ENCODE measurements around the gene HCN1.

The HCN1 gene

DNA sequence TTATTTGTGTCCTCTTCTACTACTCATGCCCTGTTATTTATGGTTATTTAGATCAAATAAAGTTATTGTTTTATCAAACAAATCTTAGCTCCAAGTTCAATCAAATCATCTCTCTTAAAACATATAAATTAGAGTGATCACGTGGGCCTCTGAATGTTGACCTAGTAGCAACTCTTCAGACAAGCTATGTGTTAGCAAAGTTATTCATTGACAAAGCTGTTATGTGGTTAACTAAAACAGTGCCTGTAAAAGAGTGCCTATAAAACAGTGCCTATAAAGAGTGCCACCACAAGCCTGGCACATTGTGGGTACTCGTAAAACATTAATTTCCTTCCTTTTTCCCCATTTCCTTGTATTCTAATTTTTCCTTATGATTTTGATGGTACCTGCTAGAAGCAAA, 421.9 kb downstream of the HCN1 start:
- DNase-seq, result no peak

DNA sequence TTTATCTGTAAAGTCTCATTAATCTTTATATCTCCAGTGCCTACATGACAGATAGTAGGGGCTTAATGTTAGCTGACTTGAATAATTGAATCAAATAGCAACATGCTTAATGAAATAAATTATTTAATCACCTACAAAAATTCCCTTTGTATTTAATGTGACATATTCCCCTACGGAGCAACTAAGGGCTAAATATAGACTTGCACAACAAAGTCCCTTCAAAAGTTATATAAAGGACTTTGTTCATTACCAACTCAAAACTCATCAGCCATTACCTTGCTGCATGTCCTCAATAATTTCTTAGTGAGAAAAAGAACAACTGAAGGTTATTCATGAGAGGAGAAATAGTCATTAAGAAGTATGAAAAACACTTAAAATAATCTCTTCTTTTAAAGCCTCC, 424.6 kb downstream of the HCN1 start:
- no peak for DNase-seq

DNA sequence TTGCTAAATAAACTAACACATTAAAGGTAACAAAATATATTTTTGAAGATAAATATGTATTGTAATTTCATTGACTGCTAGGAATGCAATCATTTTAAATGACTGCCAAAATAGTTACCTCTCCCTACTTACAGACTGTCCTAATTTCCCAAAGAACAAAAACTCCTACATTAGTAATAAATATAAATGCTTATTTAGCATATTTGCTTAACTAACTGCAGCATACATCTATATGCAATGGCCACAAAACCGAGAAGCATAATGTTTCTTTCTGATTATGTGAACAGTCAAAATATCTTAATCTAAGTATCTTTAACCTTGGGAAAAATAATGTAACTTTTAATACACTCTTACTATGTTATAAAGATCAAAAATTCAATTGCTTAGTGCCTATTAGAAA, 431.7 kb downstream of the HCN1 start:
- DNase-seq, result no peak

DNA sequence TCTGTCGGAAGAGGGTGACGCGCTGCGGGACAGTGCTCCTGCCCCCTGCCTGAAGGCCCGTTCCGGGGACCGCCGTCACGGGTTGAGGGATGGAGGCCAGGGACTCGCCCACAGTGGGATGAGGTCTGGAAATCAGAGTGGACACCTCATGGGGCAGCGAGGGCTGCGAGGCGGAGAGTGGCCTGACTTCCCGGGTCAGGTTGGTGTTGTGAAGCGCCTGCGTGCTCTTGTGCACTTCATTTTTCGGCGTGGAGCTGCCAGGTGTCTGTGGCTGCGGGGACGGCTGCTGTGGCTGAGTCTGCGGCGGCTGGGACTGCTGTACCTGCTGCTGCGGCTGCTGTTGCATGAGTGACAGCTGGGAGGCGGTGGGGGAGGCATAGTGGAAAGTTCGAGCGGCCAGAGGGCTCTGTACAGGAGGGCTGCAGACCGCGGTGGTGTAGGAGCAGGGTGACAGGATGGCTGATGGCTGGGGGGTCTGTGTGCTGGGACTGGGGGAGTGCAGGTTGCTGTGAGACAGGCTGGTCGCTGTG, 434.1 kb downstream of the HCN1 start:
- no peak for DNase-seq

DNA sequence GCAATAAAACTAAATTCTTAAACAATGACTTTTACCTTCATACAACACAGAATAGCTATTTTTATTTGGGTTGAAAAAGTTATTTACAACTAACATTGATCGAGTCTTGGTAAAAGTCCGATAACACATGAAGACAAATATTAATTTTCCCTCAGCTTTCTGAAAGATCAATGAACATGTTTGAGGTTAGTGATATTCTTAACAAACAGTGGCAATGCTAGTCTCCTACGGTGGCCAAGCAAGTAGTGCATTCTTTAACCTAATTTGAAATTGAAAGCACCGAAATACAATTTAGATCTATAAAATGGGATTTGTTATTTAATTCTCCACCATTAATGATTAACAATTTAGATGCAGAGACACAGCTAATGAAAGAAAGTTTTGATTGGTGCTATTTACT, 435.1 kb downstream of the HCN1 start:
- DNase-seq, result no peak

DNA sequence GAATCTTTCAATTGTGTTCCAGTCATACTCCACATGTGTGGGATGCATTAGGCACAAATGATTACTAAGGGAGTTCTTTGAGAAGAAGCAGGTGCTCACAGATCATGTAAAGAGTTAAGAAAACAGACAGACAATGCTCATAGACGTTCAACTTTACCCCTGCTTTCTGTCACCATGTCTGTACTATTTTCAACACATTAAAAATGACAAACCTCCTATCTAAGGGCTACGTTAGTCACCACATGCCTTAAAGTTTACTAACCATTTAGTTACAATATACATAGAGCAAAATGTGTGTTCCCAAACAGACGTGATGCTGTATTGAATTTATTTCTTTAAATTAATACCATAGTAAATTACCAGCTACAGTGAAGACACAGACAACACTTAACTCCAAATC, 435.9 kb downstream of the HCN1 start:
- no peak for DNase-seq

DNA sequence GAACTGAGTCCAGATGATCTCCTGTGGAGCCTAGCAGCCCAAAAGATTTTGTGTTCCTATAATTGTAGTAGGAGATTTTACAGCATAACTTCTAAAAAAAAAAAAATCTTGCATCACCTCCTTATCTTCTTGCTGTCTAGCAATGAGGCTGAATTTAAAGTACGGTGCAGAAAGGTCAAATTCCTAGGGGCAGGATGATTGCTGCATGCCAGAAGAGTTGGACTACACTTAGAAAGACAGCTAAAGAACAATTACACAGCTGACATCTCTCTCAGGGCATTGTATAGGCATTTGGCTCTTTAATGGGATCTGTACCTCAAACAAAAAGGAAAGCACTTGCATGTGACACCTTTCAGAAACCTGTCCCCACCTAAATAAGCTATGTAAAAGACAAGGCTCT, 443.2 kb downstream of the HCN1 start:
- DNase-seq, result no peak

DNA sequence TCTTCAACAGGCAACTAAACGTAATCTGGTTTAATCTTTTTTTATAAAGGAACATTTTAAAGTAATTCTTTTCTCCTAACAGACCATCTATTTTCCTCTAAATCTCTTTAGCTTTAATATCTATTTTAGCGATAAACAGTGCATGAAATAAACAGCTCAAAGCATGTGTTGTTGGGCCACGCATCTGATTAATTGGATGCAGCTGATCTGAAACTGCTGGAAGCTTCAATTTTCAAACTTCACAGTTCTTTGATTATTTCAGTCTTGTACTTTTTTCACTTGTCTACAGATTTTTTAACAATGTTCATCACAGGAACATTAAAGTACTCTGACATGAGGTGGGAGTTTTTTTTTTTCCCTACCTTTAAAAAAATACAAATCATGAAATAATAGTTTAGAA, 443.6 kb downstream of the HCN1 start:
- DNase-seq, result no peak

DNA sequence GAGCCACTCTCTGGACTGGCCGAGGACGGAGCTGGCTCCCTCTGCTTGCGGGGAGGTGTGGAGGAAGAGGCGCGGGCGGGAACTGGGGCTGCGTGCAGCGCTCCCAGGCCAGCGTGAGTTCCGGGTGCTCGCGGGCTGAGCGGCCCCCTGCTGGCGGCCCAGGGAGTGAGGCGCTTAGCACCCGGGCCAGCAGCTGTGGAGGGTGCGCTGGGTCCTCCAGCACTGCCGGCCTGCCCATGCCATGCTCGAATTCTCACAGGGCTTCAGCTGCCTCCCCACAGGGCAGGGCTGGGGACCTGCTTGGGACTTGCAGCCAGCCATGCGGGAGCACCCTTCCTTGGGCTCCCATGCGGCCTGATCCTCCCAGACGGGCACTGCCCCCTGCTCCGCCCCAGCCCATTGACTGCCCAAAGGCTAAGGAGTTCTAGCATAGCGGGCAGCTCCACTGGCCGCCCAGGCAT, 470.6 kb downstream of the HCN1 start:
- no peak for DNase-seq

DNA sequence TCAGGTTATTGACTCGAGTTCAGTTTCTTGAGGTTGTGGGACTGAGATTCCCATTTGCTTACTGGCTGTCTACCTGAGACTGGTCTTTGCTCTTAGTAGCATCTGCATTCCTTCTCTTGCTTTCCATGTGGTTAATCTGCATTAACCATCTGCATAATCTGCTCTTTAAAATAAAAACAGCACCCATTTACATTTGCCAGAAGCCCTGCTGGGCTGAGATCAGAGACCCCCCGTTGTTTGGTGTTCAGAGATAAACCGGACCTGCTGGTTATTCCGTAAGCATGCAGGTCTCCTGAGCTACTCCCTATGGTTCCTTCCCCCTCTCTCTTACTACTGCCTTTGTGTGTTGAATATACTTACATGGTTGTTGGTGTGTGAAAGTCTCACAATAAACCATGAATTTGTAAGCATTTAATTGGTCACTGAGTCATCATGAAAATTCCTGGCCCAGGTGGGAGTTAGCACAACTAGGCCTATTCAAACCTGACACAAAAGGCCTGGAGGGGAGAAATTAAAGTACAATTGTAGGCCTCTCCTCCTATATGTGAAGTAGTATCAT, 490.7 kb downstream of the HCN1 start:
- DNase-seq, result no peak
